Measurements from ENCODE around the gene SLC27A5.

The SLC27A5 gene

DNA sequence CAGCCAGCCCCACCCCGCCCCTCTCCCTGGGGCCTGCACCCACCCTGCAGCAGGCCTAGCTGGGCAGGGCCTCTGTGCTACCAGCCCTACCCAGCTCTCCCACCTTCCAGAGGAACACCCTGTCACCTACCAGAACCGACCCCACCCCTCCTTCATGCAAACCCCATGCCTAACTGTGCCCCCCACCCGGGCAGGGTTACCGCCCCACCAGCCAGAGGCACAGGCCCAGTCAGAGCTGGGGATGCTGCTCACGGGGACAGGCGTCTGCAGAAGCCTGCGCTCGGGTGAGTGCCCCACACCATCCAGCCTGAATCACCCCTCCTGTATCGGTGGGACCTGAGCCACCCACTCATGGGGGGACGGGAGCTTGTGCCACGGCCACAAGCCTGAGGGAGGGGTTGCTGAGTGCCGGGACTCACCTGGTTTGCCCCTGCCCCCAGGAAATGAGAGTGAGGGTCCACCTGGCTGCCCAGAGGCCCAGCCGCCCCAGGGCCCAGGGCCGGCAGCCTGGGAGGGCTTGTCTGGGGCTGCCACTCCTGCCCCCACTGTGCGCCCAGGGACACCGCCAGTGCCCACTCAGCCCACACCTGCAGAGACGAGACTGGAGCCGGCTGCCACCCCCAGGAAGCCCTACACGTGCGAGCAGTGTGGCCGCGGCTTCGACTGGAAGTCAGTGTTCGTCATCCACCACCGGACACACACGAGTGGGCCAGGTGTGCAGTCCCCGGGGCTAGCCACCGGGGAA lies 31.9 kb downstream of the SLC27A5 start:
- Histone ChIP-seq H3K36me3 (peaks cover 0 to 34% (median 16%) of the 10 kb centered on the region in 11 experiments; a peak in 13 of 22 replicates), H3K4me2 (no peak overlapping the region), H3K9ac (no peak overlapping the region; a peak in 1 of 22 replicates), H3K9me3 (replicated peaks in 1 of 11) (no peaks in the 10 kb centered on the region), H4K20me1 (peaks cover 0 to 4% (median 0%) of the 10 kb centered on the region in 11 experiments; a peak in 3 of 22 replicates), H3K4me3 (no peak overlapping the region), H3K4me1 (peaks cover 20 to 54% (median 38%) of the 10 kb centered on the region in 10 experiments), H3K27ac (no peak overlapping the region), H3K27me3 (no peaks in the 10 kb centered on the region)
- no peak for TF ChIP-seq Cebpa-rat (IDR thresholded peaks at IDR 0.05)

DNA sequence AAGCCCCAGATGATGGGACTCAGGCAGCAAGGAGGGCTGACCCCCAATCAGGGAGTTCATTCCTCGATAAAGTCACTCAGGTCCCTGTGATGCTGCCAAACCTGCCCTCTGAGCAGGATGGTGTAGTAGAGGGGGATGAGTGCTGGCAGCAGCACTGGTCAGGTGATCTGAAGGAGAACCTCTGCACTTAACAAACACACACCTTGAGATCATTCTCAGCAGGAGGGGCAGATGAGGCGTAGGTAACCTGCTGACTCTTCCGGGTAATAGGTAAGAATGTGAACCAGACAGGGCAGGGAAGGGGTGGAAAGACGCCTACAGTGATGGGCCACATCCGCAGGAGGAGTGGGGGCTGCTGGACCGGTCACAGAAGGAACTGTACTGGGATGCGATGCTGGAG lies 32.5 kb downstream of the SLC27A5 start:
- peaks cover 0 to 10% (median 4%) of the 10 kb centered on the region in 11 experiments; a peak in 9 of 22 replicates for H4K20me1 ChIP-seq
- no peak overlapping the region; a peak in 1 of 22 replicates for H3K9ac ChIP-seq
- H3K36me3 ChIP-seq, result peaks cover 0 to 34% (median 16%) of the 10 kb centered on the region in 11 experiments; a peak in 13 of 22 replicates
- H3K27me3 ChIP-seq, result no peaks in the 10 kb centered on the region
- no peak overlapping the region for H3K27ac ChIP-seq
- TF ChIP-seq Cebpa-rat (IDR thresholded peaks at IDR 0.05), result no peak
- H3K4me1 ChIP-seq, result peaks cover 26 to 60% (median 44%) of the 10 kb centered on the region in 10 experiments
- H3K4me2 ChIP-seq, result no peak overlapping the region
- no peaks in the 10 kb centered on the region for H3K9me3 ChIP-seq (replicated peaks in 1 of 11)
- no peak overlapping the region for H3K4me3 ChIP-seq

DNA sequence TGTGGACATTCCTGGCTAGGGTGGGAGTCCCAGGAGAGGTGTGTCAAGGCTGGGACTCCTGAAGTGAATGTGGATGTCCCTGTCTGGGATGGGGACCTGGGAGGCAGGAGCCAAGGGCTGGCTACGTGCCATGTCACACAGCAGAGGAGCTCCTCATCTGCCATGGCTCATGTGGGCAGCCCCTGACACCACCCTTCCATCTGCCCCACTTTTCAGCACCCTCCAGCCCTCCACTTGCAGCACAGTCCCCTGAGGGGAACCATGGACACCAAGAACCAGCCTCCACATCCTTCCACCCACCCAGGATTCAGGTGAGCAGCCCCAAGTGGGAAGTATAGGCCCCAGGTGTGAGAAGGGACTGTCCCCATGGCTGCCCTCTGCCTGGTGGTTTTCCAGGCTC lies 33.9 kb downstream of the SLC27A5 start:
- no peaks in the 10 kb centered on the region for H3K9me3 ChIP-seq (replicated peaks in 1 of 11)
- no peaks in the 10 kb centered on the region for H3K27me3 ChIP-seq
- H3K9ac ChIP-seq, result peak overlapping the region in 4 of 11 experiments; percentile 18 to 90 (median 86); a peak in 4 of 22 replicates
- no peak overlapping the region for H3K4me3 ChIP-seq
- H3K27ac ChIP-seq, result peak overlapping the region in 1 of 11 experiments; percentile 87; a peak in 5 of 22 replicates
- no peak for TF ChIP-seq Cebpa-rat (IDR thresholded peaks at IDR 0.05)
- H3K36me3 ChIP-seq, result peaks cover 10 to 42% (median 29%) of the 10 kb centered on the region in 11 experiments; a peak in 21 of 22 replicates
- H3K4me1 ChIP-seq, result peaks cover 34 to 65% (median 55%) of the 10 kb centered on the region in 10 experiments
- peak overlapping the region in 7 of 11 experiments; percentile 88 to 98 (median 95); a peak in 8 of 22 replicates for H3K4me2 ChIP-seq
- H4K20me1 ChIP-seq, result peaks cover 0 to 24% (median 16%) of the 10 kb centered on the region in 11 experiments; a peak in 10 of 22 replicates

DNA sequence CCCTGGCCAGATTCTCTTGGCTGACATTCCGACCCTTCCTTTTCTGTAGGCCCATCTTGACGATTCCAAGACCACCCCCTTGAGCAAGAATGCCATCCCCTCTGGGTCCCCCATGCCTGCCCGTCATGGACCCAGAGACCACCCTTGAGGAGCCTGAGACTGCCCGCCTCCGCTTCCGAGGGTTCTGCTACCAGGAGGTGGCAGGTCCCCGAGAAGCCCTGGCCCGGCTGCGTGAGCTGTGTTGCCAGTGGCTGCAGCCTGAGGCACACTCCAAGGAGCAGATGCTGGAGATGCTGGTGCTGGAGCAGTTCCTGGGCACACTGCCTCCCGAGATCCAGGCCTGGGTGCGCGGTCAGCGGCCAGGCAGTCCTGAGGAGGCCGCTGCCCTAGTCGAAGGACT lies 34.7 kb downstream of the SLC27A5 start:
- H3K27me3 ChIP-seq, result no peaks in the 10 kb centered on the region
- no peaks in the 10 kb centered on the region for H3K9me3 ChIP-seq (replicated peaks in 1 of 11)
- H4K20me1 ChIP-seq, result peaks cover 0 to 31% (median 21%) of the 10 kb centered on the region in 11 experiments; a peak in 12 of 22 replicates
- peak overlapping the region; percentile 88 to 98 (median 95) for H3K4me2 ChIP-seq
- no peak for TF ChIP-seq Cebpa-rat (IDR thresholded peaks at IDR 0.05)
- peak overlapping the region in 8 of 10 experiments; percentile 56 to 73 (median 67); a peak in 14 of 20 replicates for H3K4me3 ChIP-seq
- H3K4me1 ChIP-seq, result peaks cover 34 to 57% (median 49%) of the 10 kb centered on the region in 10 experiments
- peaks cover 18 to 46% (median 37%) of the 10 kb centered on the region in 11 experiments for H3K36me3 ChIP-seq
- peak overlapping the region in 9 of 11 experiments; percentile 75 to 87 (median 82); a peak in 15 of 22 replicates for H3K27ac ChIP-seq
- H3K9ac ChIP-seq, result peak overlapping the region in 10 of 11 experiments; percentile 74 to 90 (median 84); a peak in 17 of 22 replicates

DNA sequence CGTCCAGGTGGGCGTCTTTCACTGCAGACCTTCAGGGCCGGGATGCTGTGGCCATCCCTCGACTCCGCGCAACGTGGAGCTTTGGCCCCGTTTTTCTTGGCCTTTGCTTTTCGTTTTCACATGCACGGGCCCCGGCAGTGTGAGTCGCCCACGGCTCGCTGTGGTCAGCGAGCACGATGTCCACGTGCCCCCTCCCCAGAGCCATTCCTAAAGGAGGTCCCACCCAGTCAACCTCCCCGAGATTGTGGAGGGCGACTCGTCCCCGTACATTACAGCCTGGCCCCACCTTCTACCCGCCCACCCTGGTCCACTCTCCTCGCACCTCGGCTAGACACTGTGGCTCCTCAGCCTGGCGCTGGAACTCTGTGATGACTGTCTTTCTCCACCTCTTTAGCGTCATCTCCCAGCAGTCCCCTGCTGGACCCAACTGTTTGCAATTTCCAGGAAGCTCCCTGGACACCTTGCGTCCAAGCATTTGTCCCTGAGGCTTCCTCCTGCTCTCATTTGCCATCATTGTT lies 35.2 kb downstream of the SLC27A5 start:
- peaks cover 34 to 55% (median 47%) of the 10 kb centered on the region in 10 experiments for H3K4me1 ChIP-seq
- peaks cover 23 to 51% (median 42%) of the 10 kb centered on the region in 11 experiments for H3K36me3 ChIP-seq
- peak overlapping the region; percentile 74 to 90 (median 83) for H3K9ac ChIP-seq
- peak overlapping the region; percentile 39 to 87 (median 82) for H3K27ac ChIP-seq
- no peaks in the 10 kb centered on the region for H3K9me3 ChIP-seq (replicated peaks in 1 of 11)
- H3K4me2 ChIP-seq, result peak overlapping the region; percentile 88 to 98 (median 95)
- no peak for TF ChIP-seq Cebpa-rat (IDR thresholded peaks at IDR 0.05)
- peak overlapping the region; percentile 56 to 73 (median 67) for H3K4me3 ChIP-seq
- peaks cover 0 to 37% (median 21%) of the 10 kb centered on the region in 11 experiments; a peak in 12 of 22 replicates for H4K20me1 ChIP-seq
- H3K27me3 ChIP-seq, result no peaks in the 10 kb centered on the region

DNA sequence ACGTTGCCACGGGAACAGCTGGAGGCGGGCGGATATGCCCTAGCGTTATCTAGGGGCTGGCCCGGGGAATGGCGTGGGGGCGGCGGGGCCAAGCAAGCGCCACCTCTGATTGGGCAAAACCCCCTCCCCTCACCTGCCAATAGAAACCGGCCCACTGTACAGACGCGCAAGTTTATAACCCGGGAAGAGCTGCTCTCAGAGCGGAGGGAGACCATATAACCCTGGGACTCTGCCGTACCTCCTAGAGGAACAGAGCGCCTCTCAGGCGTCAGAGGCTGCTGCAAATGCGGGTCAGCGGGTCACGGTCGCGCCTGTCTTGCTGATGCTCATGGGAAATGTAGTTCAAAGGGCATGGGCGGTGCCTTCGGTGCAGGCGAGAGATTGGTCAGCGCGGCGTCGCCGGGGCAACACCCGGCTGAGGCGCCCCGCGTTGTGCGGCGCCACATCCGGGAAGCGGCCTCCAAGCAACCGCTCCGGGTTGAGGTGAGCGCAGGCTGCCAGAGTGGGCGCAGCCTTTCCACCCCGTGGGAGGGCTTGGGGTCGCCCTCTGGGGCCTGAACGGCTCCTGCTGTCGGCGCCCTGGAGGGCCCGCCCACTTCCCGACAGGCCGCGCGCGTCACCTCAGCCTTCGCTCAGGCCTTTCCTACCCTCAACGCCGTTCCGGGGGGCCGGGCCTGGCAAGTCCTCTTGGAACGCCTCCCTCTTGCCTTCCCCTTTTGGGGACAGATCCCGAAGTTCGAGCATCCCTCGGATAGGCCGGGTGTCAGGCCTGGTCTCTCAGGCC lies 35.9 kb downstream of the SLC27A5 start, which contains the start of gene ZNF446:
Gene ZNF446 (plus strand): TSS at position 639 of the 784 bp plus-strand sequence. CDS start 867 bp downstream, outside the sequence.
- no peak for TF ChIP-seq Cebpa-rat (IDR thresholded peaks at IDR 0.05)
- peak within 1 kb of the TSS; percentile 91 to 98 (median 95) for H3K4me2 ChIP-seq
- H3K4me3 ChIP-seq, result peak within 1 kb of the TSS; percentile 56 to 73 (median 67)
- peak within 1 kb of the TSS; percentile 74 to 90 (median 83) for H3K9ac ChIP-seq
- peaks cover 0 to 38% (median 21%) of the 10 kb centered on the region in 11 experiments; a peak in 12 of 22 replicates for H4K20me1 ChIP-seq
- H3K9me3 ChIP-seq (replicated peaks in 1 of 11), result no peaks in the 10 kb centered on the region
- H3K27me3 ChIP-seq, result no peaks in the 10 kb centered on the region
- H3K36me3 ChIP-seq, result peaks cover 25 to 52% (median 43%) of the 10 kb centered on the region in 11 experiments
- H3K27ac ChIP-seq, result peak within 1 kb of the TSS; percentile 39 to 87 (median 82)
- H3K4me1 ChIP-seq, result peaks cover 34 to 52% (median 46%) of the 10 kb centered on the region in 10 experiments

DNA sequence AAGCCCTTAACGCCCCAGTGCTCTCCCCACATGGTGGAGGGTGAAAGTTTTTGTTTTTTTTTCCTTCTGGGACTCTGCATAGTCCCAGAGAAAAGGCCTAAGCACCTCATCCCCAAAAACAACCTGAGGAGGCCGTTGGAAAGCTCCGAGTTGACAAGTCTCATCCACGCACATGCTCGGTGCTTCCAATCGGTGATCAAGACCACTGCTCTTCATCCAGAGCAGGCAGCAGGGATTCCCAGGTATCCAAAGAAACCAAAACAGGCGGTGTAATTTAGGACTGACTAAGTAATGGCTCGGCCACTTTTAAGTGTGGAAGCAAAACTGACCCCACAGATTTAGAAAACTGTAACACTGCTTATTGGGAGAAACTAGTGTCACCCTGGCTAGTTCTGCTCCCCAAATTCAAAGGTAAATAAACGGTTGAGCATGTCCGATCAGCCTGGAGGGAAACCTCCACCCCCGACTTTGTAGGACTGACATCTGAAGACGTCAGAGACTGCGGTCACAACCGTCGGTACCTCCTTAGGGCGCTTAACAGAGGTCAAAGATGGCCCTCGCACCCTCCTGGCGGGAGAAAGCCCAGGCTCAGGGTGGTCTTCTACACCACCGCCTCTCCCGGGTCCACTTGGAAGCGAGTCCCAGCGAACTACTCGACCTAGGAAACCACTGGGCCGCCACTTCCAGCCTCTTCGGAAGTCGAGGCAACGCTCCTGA lies 36.6 kb downstream of the SLC27A5 start:
- no peak for TF ChIP-seq Cebpa-rat (IDR thresholded peaks at IDR 0.05)
- Histone ChIP-seq H3K4me1 (peaks cover 34 to 47% (median 42%) of the 10 kb centered on the region in 10 experiments), H3K27me3 (no peaks in the 10 kb centered on the region), H3K36me3 (peaks cover 30 to 52% (median 43%) of the 10 kb centered on the region in 11 experiments), H3K9ac (peak overlapping the region; percentile 74 to 90 (median 83)), H3K27ac (peak overlapping the region; percentile 39 to 87 (median 82)), H3K9me3 (replicated peaks in 1 of 11) (no peaks in the 10 kb centered on the region), H4K20me1 (peaks cover 0 to 43% (median 21%) of the 10 kb centered on the region in 11 experiments; a peak in 12 of 22 replicates), H3K4me3 (peak overlapping the region; percentile 56 to 73 (median 67)), H3K4me2 (peak overlapping the region; percentile 89 to 98 (median 95))
